Stimulated activated CD8-positive, alpha-beta memory T cell treated with anti-CD3 and anti-CD28 coated beads, Interleukin-2, amount 100 ng/mL, for 1 hour (primary cell): ENCODE results near the gene DNAH7.
"Not testable (repeated sequence)": the region's sequence is repeated elsewhere in the genome, so short reads cannot be mapped to it uniquely, and the experiment has no call there.

ENCODE experiments used
- DNase-seq, 2 donors: peaks; one replicate each; pipeline ENCODE4 v3.0.0-alpha.2; 2020; ENCODE audit warnings: low read depth in 2 of 2

DNAH7 gene

DNA sequence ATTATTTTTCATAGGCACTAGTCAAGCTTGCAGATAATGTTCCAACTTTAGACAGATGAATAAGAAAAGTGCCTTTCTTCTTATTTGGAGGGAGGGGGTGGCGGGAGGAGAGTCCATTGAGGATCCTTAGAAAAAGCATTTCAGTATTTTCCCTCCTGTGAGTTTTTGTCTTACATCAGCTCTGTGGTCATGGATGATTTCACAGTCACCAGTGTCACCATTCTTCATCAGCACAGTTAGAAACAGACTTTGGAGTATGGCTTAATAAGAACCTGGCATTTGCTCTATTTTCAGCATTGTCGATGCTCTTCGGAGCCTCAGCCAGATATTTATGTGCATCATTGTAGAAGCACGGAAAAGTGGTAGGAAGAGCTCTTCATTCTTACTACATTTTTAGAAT lies 341.5 kb downstream of the DNAH7 start:
- no peak for DNase-seq

DNA sequence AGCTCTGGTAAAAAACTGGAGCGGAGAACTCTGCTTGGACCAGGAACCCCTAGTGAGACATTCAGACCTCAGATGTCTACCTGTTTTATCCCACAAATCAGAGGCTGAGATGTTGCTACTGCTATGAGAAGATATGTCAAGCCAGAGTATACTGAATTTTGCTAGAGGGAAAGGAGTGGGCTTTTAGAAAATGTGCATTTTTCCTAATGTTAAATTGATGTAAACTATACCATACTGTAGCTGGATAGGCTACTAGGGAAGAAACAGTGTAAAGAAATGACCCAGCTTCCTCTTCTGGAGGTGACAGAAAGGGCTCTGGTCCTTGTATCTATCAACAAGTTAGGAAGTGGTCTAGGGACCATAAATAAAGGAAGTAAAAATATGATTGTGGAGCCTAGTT lies 346.6 kb downstream of the DNAH7 start:
- DNase-seq: no peak

DNA sequence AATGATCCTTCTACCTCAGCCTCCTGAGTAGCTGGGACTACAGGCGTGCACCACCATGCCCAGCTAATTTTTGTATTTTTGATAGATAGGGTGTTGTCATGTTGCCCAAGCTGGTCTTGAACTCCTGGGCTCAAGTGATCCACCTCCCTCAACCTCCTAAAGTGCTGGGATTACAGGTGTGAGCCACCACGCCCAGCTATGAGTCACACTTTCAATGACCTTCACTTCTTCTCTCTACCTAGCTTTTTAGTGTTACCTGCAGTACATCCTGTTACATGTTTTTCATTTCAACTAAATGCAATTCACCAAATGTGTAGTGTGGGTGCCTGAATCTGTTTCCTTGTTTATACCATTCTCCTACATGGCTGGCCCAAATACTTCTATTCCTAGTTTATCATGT lies 347.6 kb downstream of the DNAH7 start:
- DNase-seq: no peak

DNA sequence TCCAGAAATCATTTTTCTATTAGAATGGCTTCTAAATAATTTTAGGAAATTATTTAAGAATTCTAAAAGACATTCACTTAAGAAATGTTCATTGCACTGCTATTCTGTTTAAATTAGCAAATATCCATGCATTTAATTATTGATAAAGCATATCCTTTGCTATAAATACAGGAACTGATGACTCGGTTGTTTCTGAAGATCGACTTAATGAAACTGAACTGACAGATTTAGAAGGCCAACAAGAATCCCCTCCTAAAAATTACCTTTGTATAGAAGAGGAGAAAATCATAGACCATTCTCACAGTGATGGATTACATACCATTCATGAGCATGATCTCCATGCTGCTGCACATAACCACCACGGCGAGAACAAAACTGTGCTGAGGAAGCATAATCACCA lies 352.2 kb downstream of the DNAH7 start:
- DNase-seq: no peak

DNA sequence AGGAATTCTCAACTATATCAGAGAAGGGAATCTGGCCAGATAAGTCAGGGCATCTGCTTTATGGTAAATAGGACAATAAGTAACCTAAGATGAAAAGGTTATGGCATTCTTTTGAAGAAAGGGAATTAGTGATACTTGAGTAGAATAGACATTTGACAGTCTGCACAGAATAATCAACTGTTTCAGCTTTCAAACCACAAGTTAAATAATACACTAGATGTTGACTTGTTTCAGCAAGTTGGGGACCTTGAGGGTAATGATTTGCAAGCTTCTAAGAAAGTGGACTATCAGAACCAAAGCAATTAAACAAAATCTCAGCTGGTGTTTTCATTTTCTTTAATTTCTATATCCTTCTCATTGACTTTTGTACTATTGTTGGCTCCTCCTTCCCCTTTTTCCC lies 357.2 kb downstream of the DNAH7 start:
- DNase-seq: no peak

DNA sequence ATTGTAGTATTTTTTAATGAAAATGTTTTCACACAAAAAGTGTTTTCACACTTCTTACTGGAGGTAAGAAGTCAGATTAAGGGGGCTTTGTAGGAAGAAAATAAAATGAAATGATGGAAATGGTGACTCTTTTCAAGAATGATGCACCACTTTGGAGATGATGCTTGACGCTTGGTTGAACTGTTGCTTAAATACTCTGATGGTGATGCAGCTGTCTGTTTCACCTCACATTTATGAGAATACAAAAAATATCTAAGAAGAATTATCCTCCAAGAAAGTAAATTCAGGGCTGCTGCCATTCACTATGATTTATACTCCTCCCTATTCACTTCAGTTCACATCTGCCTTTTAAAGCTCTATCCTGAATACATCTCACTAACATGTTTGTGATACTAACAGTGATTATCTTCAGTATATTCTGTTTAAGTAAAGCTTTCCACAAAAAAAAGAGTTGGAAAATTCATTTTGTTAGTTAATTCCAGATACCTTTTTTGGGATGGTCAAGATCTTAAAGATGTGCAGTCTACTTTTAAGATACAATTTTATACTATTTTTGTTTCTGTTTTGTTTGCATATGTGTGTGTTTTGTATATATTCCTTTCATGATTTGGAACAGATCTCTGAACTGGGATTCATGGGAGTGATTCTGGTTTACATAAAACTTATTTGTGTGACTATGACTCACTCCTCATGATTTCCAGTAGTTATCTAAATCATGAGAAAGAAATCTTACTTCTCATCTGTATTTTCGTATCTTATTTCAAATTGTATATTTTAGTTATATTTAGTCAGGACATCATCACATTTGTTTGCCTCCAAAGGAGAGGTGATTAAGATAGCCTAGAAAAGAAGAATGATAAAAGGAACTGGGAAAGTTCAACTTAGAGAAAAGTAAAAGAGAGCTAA lies 358.5 kb downstream of the DNAH7 start:
- DNase-seq: no peak

DNA sequence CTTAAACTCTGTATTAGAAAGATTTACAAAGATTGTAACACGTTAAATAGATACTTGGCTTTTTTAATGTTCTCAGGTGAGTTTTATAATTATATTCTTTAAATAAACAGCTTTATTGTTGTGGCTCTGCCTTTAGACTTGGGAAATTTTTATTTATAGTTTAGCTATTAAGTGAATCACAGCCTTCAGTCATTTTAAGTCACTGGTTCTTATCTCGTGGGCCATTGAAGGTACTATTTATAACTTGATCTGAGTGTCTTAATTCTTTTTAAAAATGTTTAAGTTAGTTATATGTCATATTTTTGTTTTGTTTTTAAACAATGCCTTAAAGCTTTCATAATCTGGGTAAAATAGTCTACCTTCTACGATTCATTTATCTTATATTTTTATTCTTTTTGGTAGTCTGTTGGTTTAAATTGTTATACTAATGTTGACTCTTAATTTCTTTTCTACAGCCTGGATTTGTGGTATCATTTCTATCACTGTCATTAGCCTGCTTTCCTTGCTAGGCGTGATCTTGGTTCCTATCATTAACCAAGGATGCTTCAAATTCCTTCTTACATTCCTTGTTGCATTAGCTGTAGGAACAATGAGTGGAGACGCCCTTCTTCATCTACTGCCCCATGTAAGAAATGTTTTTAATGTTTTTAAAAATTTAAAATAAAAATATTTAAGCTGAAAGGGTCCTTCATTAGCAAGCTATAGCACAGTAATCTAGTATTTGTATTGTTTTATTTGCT lies 362.3 kb downstream of the DNAH7 start:
- no peak for DNase-seq

DNA sequence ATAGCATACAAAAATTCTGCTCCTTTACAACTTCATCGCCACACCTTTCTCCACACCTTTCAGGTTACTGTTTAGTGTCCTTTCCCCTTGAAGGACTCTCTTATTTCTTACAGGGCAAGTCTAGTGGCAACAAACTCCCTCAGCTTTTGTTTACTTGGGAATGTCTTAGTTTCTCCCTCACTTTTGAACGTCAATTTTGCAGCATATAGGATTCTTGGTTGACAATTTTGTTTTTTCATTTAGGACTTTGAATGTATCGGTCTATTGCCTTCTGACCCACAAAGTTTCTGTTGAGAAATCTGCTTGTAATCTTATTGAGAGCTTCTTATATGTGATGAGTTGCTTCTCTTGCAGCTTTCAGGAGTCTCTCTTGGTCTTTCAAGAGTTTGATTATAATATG lies 368.2 kb downstream of the DNAH7 start:
- no peak for DNase-seq

DNA sequence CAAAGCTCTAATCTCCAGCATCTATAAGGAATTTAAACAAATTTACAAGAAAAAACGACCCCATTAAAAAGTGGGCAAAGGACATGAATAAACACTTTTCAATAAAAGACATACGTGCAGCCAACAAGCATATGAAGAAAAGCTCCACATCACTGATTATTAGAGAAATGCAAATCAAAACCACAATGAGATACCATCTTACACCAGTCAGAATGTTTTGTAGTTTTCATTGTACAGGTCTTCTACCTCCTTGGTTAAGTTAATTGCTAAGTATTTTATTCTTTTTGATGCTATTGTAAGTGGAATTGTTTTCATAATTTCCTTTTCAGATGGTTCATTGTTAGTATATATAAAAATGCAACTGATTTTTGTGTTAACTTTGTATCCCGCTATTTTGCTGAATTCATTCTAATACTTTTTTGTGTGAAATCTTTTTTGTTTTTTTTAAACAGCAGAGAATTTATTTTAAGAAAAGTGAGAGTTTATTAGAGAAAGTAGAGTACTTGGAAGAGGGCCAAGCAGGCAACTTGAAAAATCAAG lies 370.9 kb downstream of the DNAH7 start:
- DNase-seq: no peak

DNA sequence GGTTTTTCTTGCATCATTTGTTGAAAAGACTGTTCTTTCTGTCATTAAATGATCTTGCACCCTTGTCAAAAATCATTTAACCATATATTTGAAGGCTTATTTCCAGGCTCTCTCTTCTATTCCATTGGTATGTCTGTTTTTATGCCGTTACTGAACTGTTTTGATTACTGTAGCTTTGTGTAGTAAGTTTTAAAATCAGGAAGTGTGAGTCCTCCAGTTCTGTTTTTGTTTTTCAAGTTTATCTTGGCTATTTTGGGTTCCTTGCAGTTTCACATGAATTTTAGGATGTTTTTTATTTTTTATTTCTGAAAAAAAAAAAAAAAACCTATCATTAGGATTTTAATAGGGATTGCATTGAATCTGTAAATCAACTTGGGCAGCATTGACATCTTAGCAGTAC lies 372.6 kb downstream of the DNAH7 start:
- no peak for DNase-seq

DNA sequence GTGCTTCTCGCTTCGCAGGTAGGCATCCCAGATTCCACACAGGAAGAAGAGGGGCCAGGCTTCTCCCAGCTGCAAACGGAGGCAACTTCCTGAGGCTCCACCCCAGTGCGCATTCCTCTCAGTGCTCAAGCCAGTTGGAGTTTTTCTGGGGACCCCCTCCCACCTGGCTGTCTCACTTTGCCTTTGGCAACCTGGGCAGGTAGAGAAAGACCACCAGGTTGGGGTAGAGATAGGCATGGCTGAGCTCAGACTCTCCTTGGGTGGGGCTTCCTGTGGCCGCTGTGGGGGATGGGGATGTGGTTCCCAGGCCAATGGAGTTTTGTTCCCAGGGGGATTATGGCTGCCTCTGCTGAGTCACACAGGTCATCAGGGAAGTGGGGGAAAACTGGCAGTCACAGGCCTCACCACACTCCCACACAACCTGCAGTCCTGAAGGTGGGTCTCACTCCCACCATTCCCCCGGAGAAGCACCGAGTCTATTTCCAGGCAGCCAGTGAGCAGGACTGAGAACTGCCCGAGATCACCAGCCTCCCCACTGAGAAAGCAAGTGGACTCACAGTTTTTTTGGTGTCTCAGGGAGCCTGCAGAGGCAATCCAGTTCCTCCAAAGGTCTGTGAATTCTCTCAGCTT lies 373.5 kb downstream of the DNAH7 start:
- DNase-seq: no peak

DNA sequence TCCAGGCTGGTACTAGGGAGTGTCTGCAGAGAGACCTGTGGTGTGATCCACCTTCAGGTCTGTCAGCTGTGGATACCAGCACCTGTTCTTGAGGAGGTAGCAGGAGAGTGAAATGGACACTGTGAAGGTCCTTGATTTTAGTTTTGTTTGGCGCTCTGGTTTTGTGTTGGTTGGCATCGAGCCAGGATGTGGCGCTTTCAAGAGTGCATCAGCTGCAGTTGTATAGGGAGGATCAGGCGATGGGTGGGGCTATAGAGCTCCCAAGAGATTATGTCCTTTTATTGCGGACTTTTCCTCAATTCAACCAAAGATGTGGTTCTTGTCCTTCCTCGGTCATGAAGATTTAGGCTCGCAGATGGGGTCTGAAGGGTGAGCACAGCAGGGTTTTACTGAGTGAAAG lies 374.1 kb downstream of the DNAH7 start:
- DNase-seq: no peak

DNA sequence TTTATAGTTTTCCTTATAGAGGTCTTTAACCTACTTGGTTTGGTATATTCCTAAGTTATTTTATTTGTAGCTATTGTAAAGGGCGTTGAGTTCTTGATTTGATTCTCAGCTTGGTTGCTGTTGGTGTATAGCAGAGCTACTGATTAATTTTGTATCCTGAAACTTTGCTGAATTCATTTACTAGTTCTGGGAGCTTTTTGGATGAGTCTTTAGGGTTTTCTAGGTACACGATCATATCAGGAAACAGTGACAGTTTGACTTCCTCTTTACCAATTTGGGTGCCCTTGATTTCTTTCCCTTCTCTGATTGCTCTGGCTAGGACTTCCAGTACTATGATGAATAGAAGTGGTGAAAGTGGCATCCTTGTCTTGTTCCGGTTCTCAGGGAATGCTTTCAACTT lies 376.1 kb downstream of the DNAH7 start:
- not testable (repeated sequence) for DNase-seq
